ENCODE results near the gene FAM13A.

FAM13A gene

DNA sequence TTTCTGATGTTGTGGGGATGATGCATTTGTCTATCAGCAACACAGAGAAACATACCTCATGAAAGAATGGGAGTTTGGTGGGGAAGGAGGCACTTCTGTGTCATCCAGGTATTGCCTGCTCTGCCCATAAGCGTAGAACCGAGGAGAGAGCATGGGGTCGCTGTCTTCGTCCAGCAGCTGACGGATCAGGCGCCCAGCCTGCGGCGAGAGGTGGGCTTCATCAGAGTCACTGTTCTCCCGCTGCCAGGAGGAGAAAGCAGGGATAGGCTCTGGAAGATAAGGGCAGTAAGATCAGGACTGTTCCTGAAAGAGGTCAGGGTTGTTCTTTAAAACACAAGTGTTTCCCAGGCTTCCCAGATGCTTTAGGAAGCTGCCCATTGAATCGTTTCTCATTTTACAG lies 306.6 kb downstream of the FAM13A start:
- DNase-seq = no peak
- Mint-ChIP-seq H3K9me3 (no peaks in the 10 kb centered on the region), H3K27ac (no peak overlapping the region), H3K4me1 (ENCODE audit: low read depth in 2 of 2) (no peaks in the 10 kb centered on the region), H3K36me3 (ENCODE audit: insufficient read depth) (peaks cover 9% of the 10 kb centered on the region), H3K27me3 (peaks cover 0 to 25% of the 10 kb centered on the region in 2 donors), H3K4me3 (no peak overlapping the region)
- no peak for ATAC-seq (replicated peaks)

DNA sequence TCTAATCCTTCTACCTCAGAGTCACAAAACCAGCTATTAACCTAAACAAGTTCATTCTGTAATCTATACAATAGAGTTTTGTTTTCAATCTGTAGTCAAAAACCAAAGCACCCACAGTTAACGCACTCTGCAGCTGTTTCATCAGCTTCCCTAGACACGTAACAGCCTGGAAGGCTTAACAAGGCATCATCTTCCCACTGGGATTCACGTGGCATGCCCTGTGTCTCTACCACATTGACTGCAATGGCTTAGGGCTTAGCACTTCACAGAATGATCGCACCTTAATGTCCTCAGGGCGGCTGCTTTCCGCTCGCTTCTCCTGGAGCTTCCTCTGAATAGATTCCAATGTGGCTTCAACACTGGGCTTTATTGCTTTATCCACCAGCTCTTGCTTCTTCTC lies 309.6 kb downstream of the FAM13A start:
- ATAC-seq (replicated peaks) = no peak
- Mint-ChIP-seq H3K4me3 (no peak overlapping the region), H3K36me3 (ENCODE audit: insufficient read depth) (peaks cover 9% of the 10 kb centered on the region), H3K27me3 (peaks cover 0 to 13% of the 10 kb centered on the region in 2 donors), H3K9me3 (no peaks in the 10 kb centered on the region), H3K27ac (no peak overlapping the region), H3K4me1 (ENCODE audit: low read depth in 2 of 2) (no peaks in the 10 kb centered on the region)
- DNase-seq = no peak

DNA sequence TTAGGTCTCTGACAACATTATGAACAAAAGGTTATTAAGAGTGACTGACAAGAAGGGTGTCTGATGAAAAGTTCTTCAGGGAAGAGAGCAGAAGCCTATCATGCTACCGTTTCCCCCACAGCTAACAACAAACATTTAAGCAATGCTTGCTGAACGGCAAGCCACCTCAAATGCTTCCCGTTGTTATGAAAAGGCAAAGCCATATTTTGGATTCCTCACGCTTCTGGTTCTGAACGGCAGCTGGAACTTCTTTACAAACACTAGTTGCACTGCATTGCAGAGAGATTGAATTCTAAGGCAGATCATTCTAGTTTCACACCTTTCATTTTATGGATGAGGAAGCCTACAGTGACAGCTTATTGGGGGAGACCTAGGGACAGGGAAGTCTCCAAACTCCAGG lies 310.8 kb downstream of the FAM13A start:
- ATAC-seq (replicated peaks) = no peak
- H3K36me3 Mint-ChIP-seq (ENCODE audit: insufficient read depth) = peaks cover 9% of the 10 kb centered on the region
- H3K27ac Mint-ChIP-seq = no peak overlapping the region

DNA sequence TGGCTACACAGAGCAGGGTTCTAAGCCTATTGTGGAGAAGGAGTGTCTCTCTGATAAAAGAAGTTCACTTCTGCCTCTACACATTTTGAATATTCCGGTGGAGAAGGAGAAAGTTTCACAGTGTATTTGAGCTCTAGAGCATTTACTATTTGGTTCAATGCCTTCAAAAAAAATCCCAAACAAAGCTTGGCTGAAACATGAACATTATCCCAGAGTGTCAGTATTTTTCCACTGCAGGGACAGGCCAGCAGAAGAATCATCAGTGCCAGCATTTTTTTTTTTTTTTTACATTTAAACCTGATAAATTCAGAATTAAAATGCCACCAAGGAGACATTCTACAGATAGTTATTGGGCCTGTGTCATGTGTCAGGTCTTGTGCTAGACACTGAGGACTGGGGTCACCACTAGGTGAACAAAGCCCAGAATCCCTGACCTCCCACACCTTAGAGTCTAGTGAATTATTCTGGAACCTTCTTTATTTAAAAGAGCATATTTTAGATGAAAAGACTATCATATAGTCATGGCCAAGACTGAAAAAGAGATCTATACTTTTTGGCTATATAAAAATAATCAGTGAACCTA lies 311.3 kb downstream of the FAM13A start:
- H3K4me3 Mint-ChIP-seq = no peak overlapping the region
- H3K27me3 Mint-ChIP-seq = peaks cover 0 to 8% of the 10 kb centered on the region in 2 donors
- ATAC-seq (replicated peaks) (no peak), DNase-seq (no peak)
- H3K27ac Mint-ChIP-seq = no peak overlapping the region
- H3K4me1 Mint-ChIP-seq (ENCODE audit: low read depth in 2 of 2) = no peaks in the 10 kb centered on the region
- peaks cover 9% of the 10 kb centered on the region for H3K36me3 Mint-ChIP-seq (ENCODE audit: insufficient read depth)
- no peaks in the 10 kb centered on the region for H3K9me3 Mint-ChIP-seq

More for the DNA sequence above, 310.8 kb downstream of the FAM13A start:
- Mint-ChIP-seq H3K4me1 (ENCODE audit: low read depth in 2 of 2) (no peaks in the 10 kb centered on the region), H3K4me3 (no peak overlapping the region), H3K9me3 (no peaks in the 10 kb centered on the region), H3K27me3 (peaks cover 0 to 8% of the 10 kb centered on the region in 2 donors)
- DNase-seq = no peak

DNA sequence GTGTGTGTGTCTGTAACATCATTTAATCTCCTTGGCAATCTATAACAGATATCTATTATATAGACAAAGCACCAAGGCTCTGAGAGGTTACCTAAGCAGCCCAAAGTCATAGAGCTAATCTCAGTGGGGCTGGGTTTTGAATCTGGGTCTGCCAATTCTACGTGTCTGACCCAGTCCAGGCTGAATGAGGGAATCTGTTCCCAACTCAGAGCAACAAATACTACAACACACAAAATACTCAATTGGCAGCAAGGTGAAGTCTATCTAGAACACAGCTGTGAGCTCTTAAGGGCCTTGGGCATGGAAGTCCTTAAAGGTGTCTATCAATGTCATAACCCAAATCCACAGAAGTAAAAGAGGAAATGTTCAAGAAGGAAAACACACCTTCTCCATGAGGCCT lies 311.8 kb downstream of the FAM13A start:
- ATAC-seq (replicated peaks) (no peak), DNase-seq (no peak)
- peaks cover 9% of the 10 kb centered on the region for H3K36me3 Mint-ChIP-seq (ENCODE audit: insufficient read depth)
- H3K27me3 Mint-ChIP-seq = peaks cover 0 to 8% of the 10 kb centered on the region in 2 donors
- H3K9me3 Mint-ChIP-seq = no peaks in the 10 kb centered on the region
- H3K4me1 Mint-ChIP-seq (ENCODE audit: low read depth in 2 of 2) = no peaks in the 10 kb centered on the region
- H3K27ac Mint-ChIP-seq = peak overlapping the region in 1 of 2 donors; percentile 12
- no peak overlapping the region for H3K4me3 Mint-ChIP-seq

DNA sequence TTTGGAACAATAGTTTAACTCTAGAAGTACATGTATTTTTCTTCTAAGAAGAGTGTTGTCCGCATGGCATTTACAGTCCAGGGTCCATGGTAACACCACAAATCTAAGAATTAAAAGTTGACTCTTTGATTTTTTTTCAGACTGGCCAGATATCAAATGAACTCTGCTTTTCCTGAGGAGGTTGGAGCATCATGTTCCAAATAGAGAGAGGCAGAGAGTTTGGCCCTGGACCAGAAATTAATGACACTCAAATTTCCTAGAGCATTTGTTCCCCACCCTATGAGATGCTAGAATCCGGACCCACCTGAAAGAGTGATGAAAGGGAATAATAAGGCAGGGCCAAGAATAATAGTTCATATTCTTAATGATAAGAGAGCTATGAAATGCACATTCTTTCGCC lies 312.4 kb downstream of the FAM13A start:
- peaks cover 0 to 8% of the 10 kb centered on the region in 2 donors for H3K27me3 Mint-ChIP-seq
- peaks cover 9% of the 10 kb centered on the region for H3K36me3 Mint-ChIP-seq (ENCODE audit: insufficient read depth)
- no peaks in the 10 kb centered on the region for H3K4me1 Mint-ChIP-seq (ENCODE audit: low read depth in 2 of 2)

DNA sequence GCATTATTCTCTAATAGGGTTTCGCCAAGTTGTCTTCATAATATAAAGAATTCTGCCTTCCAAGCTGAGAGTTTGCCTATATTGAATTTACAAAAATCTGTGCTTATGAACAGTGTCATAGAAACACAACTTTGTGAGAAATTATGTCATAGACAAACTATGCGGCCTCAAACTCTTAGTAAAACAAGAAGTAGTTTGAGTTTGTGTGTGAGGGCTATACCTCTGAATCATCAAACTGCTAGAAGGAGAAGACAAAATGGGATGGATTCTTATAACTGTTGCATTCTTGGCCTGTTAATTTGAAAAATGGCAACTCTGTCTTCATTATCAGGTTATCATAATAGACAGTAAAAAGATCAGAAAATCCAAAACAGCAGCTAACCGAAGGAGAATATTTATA lies 313.3 kb downstream of the FAM13A start:
- no peak for DNase-seq
- Mint-ChIP-seq H3K27me3 (peaks cover 0 to 7% of the 10 kb centered on the region in 2 donors), H3K27ac (no peak overlapping the region), H3K4me3 (no peak overlapping the region), H3K9me3 (no peaks in the 10 kb centered on the region), H3K4me1 (ENCODE audit: low read depth in 2 of 2) (no peaks in the 10 kb centered on the region), H3K36me3 (ENCODE audit: insufficient read depth) (peaks cover 11% of the 10 kb centered on the region)
- ATAC-seq (replicated peaks) = no peak

More for the DNA sequence above, 312.4 kb downstream of the FAM13A start:
- Mint-ChIP-seq H3K4me3 (no peak overlapping the region), H3K9me3 (no peaks in the 10 kb centered on the region), H3K27ac (peak overlapping the region in 1 of 2 donors; percentile 12)
- no peak for DNase-seq
- no peak for ATAC-seq (replicated peaks)

DNA sequence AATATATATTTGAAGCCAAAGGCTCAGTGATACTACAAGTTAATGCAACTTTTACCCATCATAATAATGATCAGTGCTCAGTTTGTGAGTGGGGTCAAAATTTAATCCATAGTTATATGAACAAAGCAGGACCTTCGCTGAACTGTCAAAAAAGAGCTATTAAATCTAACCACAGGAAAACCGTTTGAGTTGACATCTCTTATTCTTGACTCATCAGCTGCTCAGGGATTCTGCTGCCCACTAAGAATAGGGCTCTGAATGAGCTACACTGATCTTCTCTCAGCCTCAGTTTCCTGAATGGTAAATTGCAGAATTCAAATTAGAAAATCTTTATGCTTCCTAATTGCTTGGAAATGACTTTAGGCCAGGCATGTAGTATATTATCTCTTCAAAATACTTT lies 314.4 kb downstream of the FAM13A start:
- Mint-ChIP-seq H3K4me1 (ENCODE audit: low read depth in 2 of 2) (peaks cover 6% of the 10 kb centered on the region in 2 donors), H3K27me3 (no peaks in the 10 kb centered on the region), H3K27ac (no peak overlapping the region), H3K36me3 (ENCODE audit: insufficient read depth) (peaks cover 8% of the 10 kb centered on the region), H3K4me3 (no peak overlapping the region), H3K9me3 (no peaks in the 10 kb centered on the region)
- DNase-seq = no peak
- ATAC-seq (replicated peaks) = no peak

DNA sequence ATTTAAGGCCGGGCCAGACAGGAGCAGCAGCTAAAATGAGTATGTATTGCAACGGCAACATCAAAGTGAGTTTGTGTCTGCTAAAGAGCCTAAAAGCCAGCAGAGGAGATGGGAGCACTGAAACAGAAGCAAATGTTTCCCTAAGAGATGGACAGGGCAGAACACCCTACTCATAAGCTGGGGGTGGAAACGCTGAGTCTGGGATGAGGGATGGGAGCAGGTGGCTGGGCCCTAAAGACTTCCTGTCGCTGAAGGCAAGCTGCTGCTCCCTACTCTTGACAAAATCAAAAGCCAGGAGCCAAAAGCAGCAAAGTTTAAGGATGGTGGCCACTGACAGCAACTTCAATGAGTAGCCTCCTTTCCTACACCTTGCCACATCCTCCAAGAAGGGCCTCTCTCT lies 318.8 kb downstream of the FAM13A start:
- Mint-ChIP-seq H3K36me3 (ENCODE audit: insufficient read depth) (peaks cover 9% of the 10 kb centered on the region), H3K4me3 (no peak overlapping the region), H3K4me1 (ENCODE audit: low read depth in 2 of 2) (peaks cover 6 to 11% of the 10 kb centered on the region in 2 donors), H3K27ac (peak overlapping the region in 1 of 2 donors; percentile 36), H3K27me3 (no peaks in the 10 kb centered on the region), H3K9me3 (no peaks in the 10 kb centered on the region)
- DNase-seq (no peak), ATAC-seq (replicated peaks) (no peak)

DNA sequence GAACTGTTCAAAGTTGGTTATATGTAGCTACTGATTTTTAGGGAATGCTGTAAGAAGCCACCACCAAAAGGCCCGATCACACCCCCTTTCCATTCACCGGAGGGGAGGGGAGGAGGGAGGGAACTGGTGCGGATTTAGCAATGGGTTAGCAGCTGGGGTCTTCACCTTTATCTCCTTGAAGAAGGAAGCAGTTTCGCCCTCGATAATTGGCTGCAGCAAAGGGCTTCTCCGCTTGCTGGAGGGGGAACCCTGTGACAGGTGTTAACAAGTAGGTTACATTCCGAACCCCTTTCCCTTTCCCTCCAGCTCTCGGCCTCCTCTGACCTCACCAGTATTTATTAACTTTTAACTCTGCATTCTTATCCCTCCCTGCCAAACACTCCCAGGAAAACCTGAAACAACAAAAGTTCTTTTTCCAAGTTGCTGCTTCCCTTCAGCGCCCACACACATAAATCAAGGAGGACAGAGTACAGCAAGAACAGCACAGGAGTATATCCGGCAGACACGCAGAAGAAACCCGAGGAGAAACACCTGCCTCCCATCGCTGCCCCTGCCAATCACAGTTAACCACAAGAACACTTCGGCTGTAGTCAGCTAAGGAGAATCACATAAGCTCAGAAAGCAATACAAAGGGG lies 319.6 kb downstream of the FAM13A start:
- no peak for DNase-seq
- ATAC-seq (replicated peaks) = no peak
- H3K9me3 Mint-ChIP-seq = no peaks in the 10 kb centered on the region
- H3K27me3 Mint-ChIP-seq = no peaks in the 10 kb centered on the region
- H3K4me3 Mint-ChIP-seq = no peak overlapping the region
- peaks cover 6 to 11% of the 10 kb centered on the region in 2 donors for H3K4me1 Mint-ChIP-seq (ENCODE audit: low read depth in 2 of 2)
- H3K36me3 Mint-ChIP-seq (ENCODE audit: insufficient read depth) = peaks cover 9% of the 10 kb centered on the region
- peak overlapping the region in 1 of 2 donors; percentile 36 for H3K27ac Mint-ChIP-seq

DNA sequence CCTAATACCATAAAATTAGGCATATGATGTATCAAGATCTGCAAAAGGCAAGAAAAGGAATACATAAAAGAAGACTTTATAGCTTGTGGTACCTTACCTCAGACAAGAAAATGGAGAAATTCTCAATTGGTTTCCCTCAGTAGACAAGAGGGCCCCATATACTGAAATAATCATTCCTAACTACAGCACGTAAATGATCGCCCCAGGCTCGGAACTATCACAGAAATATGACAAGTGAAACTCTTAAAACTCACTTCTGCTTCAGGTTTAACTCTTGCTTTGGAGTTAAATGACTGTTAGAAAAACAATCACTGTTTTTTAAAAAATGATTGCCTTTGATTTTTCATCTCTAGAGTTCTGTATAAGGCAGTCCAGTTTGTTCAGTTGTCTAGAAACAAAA lies 320.7 kb downstream of the FAM13A start:
- peak overlapping the region in 1 of 2 donors; percentile 80 for H3K27ac Mint-ChIP-seq
- peaks cover 9% of the 10 kb centered on the region for H3K36me3 Mint-ChIP-seq (ENCODE audit: insufficient read depth)

DNA sequence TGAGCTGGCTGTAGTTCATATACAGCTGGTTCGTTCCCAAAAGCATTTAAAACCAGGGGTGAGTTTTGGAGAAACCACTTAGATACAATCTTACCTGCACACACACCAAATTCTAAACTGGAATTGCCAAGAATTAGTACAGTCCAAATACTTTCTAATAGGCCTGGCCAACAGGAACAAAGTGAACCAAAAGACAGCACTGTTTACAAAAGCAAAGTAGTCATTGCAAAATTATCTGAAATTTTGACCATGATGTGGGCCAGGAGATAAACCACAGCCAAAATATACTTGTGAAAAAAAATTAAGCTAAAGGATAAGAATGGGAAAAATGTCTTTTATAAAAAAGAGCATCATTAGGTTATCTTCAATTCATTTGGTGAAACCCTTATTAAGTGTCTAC lies 321.4 kb downstream of the FAM13A start:
- Mint-ChIP-seq H3K4me1 (ENCODE audit: low read depth in 2 of 2) (peaks cover 6 to 11% of the 10 kb centered on the region in 2 donors), H3K27me3 (no peaks in the 10 kb centered on the region), H3K4me3 (no peak overlapping the region), H3K27ac (no peak overlapping the region), H3K9me3 (no peaks in the 10 kb centered on the region), H3K36me3 (ENCODE audit: insufficient read depth) (peaks cover 9% of the 10 kb centered on the region)
- DNase-seq (no peak), ATAC-seq (replicated peaks) (no peak)

More for the DNA sequence above, 320.7 kb downstream of the FAM13A start:
- Mint-ChIP-seq H3K27me3 (no peaks in the 10 kb centered on the region), H3K9me3 (no peaks in the 10 kb centered on the region), H3K4me3 (no peak overlapping the region), H3K4me1 (ENCODE audit: low read depth in 2 of 2) (peaks cover 6 to 11% of the 10 kb centered on the region in 2 donors)
- no peak for ATAC-seq (replicated peaks)
- no peak for DNase-seq

DNA sequence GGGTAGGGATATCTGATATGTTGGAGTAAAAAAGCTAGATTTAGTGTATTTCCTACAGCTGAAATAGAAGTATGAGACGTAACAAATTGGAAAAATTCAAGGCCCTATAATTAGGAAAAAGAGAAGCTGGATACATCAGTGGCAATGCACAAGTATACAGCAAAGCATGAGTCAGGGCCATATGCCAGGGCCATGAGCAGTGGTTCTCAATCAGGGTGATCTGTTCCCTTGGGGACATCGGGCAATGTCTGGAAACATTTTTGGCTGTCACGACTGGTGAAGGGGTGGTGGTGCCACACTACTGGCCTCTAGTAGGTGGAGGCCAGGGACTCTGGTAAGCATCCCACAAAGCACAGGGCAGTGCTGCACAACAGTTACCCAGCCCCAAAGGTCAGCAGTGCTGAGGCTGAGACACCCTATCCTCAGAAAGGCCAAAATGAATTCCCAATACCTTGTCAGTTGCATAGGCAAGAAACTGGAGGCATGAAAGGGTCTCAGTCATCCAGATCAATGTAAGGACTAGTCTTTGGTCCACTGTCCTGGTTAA lies 322.5 kb downstream of the FAM13A start:
- DNase-seq = no peak
- Mint-ChIP-seq H3K27ac (no peak overlapping the region), H3K4me1 (ENCODE audit: low read depth in 2 of 2) (peaks cover 6 to 11% of the 10 kb centered on the region in 2 donors), H3K9me3 (no peaks in the 10 kb centered on the region), H3K36me3 (ENCODE audit: insufficient read depth) (peaks cover 16% of the 10 kb centered on the region), H3K27me3 (no peaks in the 10 kb centered on the region), H3K4me3 (no peak overlapping the region)
- ATAC-seq (replicated peaks) = no peak

DNA sequence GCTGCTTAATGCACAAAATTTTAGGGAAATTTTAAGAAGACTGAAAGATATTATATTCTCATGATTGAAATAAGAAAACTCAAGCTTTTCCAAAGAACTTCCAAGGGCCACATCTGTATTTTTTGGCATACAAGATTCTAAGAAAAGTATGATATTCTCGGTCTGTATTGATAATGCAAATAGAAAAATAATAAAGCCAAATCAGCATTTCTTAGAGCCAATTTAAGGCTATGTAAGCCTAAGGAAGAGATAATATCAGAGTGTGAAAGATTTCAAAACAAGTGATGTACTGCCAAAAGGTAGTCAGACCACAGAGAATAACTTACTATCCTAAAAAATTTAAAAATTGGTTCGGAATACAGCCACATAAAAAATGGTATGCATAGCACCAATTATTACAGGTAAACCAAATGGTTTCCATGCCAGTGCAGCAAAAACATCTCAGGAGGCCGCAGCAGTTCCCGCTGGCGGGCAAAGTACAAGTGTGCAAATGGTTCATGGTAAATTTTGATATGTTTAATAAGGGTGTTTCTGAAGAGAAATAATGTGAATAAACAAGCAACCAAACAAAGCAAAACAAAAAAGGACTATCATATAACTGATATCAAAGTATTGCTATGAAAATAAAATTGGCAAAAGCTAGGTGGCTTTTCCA lies 324.1 kb downstream of the FAM13A start:
- H3K27ac Mint-ChIP-seq = no peak overlapping the region
- H3K4me3 Mint-ChIP-seq = no peak overlapping the region
- no peaks in the 10 kb centered on the region for H3K27me3 Mint-ChIP-seq
- no peak for ATAC-seq (replicated peaks)
- no peaks in the 10 kb centered on the region for H3K9me3 Mint-ChIP-seq
- H3K4me1 Mint-ChIP-seq (ENCODE audit: low read depth in 2 of 2) = peaks cover 2 to 7% of the 10 kb centered on the region in 2 donors
- H3K36me3 Mint-ChIP-seq (ENCODE audit: insufficient read depth) = peaks cover 12% of the 10 kb centered on the region
- no peak for DNase-seq
